T1000 (cell line): ENCODE data around the gene PTGES2.

Experiments used
- DNase-seq: peaks from one replicate; lab custom pipeline; 2025; ENCODE audit warnings: mixed read lengths; lab: John Stamatoyannopoulos, UW

Gene PTGES2

GRCh38 chr9:128127568-128127989 is at the start of gene PTGES2:
Gene PTGES2, minus strand, starts transcription at chr9:128127729. Its CDS starts 12 bp downstream, at chr9:128127717.
- DNase-seq = peak; percentile 63

GRCh38 chr9:128175726-128176125 is 48.2 kb upstream of the PTGES2 start:
- DNase-seq = no peak

- no peak for DNase-seq
Measured at GRCh38 chr9:128175102-128175563, 47.6 kb upstream of the PTGES2 start.

- DNase-seq = no peak
Measured at GRCh38 chr9:128174062-128174461, 46.5 kb upstream of the PTGES2 start.

- DNase-seq = no peak
Measured at GRCh38 chr9:128169925-128170324, 42.4 kb upstream of the PTGES2 start.

GRCh38 chr9:128169492-128169891 is 42.0 kb upstream of the PTGES2 start:
- DNase-seq = no peak

- DNase-seq = no peak
Measured at GRCh38 chr9:128168731-128169308, 41.3 kb upstream of the PTGES2 start.

- no peak for DNase-seq
Measured at GRCh38 chr9:128167209-128167608, 39.7 kb upstream of the PTGES2 start.

- no peak for DNase-seq
Measured at GRCh38 chr9:128166169-128166568, 38.6 kb upstream of the PTGES2 start.

GRCh38 chr9:128164307-128164885 is 36.9 kb upstream of the PTGES2 start:
- DNase-seq = no peak

- DNase-seq = no peak
Measured at GRCh38 chr9:128163523-128164306, 36.2 kb upstream of the PTGES2 start.

GRCh38 chr9:128163027-128163515 is 35.5 kb upstream of the PTGES2 start:
- DNase-seq = no peak

- peak; percentile 18 for DNase-seq
Measured at GRCh38 chr9:128162215-128163026, 34.9 kb upstream of the PTGES2 start.

- no peak for DNase-seq
Measured at GRCh38 chr9:128161215-128161902, 33.8 kb upstream of the PTGES2 start.

GRCh38 chr9:128160603-128160987 is 33.1 kb upstream of the PTGES2 start:
- no peak for DNase-seq

GRCh38 chr9:128159784-128160602 is 32.5 kb upstream of the PTGES2 start, which contains the start of gene BBLN:
Gene BBLN, plus strand, starts transcription at chr9:128160265. Its CDS starts 143 bp downstream, at chr9:128160408.
- peak; percentile 91 for DNase-seq

- DNase-seq = no peak
Measured at GRCh38 chr9:128159522-128159783, 31.9 kb upstream of the PTGES2 start.

GRCh38 chr9:128155736-128156500 is 28.4 kb upstream of the PTGES2 start:
- DNase-seq = no peak

- DNase-seq = no peak
Measured at GRCh38 chr9:128153947-128154695, 26.6 kb upstream of the PTGES2 start.
